ENCODE measurements around the gene FAHD1.

FAHD1 gene

DNA sequence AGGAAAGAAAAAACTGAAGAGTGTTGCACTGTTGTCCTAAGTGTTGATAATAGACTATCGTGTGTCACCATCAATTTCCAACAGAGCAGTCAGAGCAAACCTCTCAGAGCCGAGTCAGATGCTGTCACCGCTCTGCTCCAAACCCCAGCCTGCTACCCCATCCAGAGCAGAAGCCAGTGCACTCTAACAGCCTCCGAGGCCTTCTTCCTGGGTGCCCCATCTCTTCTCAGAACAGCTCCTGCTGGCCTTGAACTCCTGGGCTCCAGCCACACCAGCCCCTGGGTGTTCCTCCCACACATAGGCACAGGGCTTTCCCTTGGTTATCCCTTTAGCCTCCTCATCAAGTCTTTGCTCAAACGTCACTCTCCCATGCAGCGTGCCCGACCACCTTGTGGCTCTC is 24.0 kb downstream of the FAHD1 start:
- DNase-seq (ENCODE audit: low read depth): no peak
- TF ChIP-seq, protein P1, sequence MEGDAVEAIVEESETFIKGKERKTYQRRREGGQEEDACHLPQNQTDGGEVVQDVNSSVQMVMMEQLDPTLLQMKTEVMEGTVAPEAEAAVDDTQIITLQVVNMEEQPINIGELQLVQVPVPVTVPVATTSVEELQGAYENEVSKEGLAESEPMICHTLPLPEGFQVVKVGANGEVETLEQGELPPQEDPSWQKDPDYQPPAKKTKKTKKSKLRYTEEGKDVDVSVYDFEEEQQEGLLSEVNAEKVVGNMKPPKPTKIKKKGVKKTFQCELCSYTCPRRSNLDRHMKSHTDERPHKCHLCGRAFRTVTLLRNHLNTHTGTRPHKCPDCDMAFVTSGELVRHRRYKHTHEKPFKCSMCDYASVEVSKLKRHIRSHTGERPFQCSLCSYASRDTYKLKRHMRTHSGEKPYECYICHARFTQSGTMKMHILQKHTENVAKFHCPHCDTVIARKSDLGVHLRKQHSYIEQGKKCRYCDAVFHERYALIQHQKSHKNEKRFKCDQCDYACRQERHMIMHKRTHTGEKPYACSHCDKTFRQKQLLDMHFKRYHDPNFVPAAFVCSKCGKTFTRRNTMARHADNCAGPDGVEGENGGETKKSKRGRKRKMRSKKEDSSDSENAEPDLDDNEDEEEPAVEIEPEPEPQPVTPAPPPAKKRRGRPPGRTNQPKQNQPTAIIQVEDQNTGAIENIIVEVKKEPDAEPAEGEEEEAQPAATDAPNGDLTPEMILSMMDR (IDR thresholded peaks at IDR 0.05; ENCODE audit: insufficient read depth, low read depth, low read length, missing control alignments): no peak

DNA sequence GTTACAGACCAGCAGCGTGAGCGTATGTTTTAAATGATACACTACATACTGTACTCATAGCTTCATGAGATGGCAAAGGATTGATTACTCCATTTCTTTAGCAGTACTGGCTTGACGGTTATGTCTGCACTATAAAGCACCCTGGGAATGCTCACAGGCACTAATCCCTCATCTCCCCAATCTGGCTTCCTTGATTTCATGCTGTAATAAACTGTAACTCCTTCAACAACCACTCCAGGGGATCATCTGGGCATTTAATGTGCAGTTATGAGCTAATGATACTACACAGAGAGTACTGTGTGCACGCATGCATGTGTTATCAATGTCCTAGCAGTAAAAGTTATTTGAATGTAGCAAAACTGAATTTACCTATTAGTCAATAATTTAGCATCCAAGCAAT is 24.8 kb downstream of the FAHD1 start:
- TF ChIP-seq, protein P1 (IDR thresholded peaks at IDR 0.05; ENCODE audit: insufficient read depth, low read depth, low read length, missing control alignments): no peak
- no peak for DNase-seq (ENCODE audit: low read depth)
- H3K4me3 ChIP-seq (ENCODE audit: low read depth, low read length): no peak overlapping the region

More for the DNA sequence above, 24.0 kb downstream of the FAHD1 start:
- H3K4me3 ChIP-seq (ENCODE audit: low read depth, low read length): no peak overlapping the region

DNA sequence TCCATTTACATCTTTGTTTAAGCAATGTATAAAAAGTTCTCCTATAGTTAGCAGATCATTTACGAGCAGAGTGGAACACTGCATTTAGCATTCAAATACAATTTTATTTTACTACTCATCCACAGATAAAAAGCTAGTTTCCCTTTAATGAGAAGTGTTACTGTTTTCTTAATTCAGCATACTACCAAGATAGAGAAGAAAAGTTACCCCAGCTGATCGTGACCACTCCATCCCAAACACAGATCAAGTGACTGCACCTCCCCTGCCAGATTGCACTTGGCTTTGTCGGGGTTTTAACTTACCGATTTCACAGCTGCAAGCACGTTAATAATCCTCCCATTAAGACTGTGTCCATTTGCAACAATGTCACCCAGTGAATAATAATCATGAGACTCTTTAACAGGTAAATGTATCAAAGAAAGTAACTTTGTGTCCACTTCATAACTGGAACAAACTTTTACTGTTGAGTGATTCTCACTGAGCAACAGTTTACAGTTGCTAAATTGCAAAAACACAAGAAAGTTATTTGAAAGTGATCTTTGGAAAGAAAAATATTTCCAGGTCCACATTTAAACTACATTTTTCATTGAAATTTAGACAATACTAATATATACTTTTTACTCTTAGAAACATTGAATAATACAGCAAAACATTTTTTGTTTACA is 30.6 kb downstream of the FAHD1 start:
- no peak overlapping the region for H3K4me3 ChIP-seq (ENCODE audit: low read depth, low read length)
- TF ChIP-seq, protein P1 (IDR thresholded peaks at IDR 0.05; ENCODE audit: insufficient read depth, low read depth, low read length, missing control alignments): no peak
- DNase-seq (ENCODE audit: low read depth): no peak

GRCh38 chr16:1858189-1858865 is 31.3 kb downstream of the FAHD1 start:
- DNase-seq (ENCODE audit: low read depth): no peak
- H3K4me3 ChIP-seq (ENCODE audit: low read depth, low read length): no peak overlapping the region
- TF ChIP-seq, protein P1 (IDR thresholded peaks at IDR 0.05; ENCODE audit: insufficient read depth, low read depth, low read length, missing control alignments): no peak

GRCh38 chr16:1859650-1860049 is 32.6 kb downstream of the FAHD1 start:
- H3K4me3 ChIP-seq (ENCODE audit: low read depth, low read length): no peak overlapping the region
- TF ChIP-seq, protein P1 (IDR thresholded peaks at IDR 0.05; ENCODE audit: insufficient read depth, low read depth, low read length, missing control alignments): no peak
- no peak for DNase-seq (ENCODE audit: low read depth)

- TF ChIP-seq, protein P1 (IDR thresholded peaks at IDR 0.05; ENCODE audit: insufficient read depth, low read depth, low read length, missing control alignments): no peak
- no peak overlapping the region for H3K4me3 ChIP-seq (ENCODE audit: low read depth, low read length)
- no peak for DNase-seq (ENCODE audit: low read depth)
Measured at GRCh38 chr16:1861730-1862129, 34.7 kb downstream of the FAHD1 start.

Measured in GM12865 (cell line).